KOPT-K1 (cell line): Measurements from ENCODE around the gene CXCR5.
"Not testable (repeated sequence)": the region's sequence is repeated elsewhere in the genome, so short reads cannot be mapped to it uniquely, and the experiment has no call there.

Experiments
- H3K27ac ChIP-seq: fragments of 200-600 bp; sonication (generic); 2 replicates; pipeline ENCODE4 v1.5.1; 2016; ENCODE audit warnings: antibody characterized with exemption, mild to moderate bottlenecking, low read depth, low read length; ENCODE audit not compliant: poor library complexity, severe bottlenecking
- H3K36me3 ChIP-seq: fragments of 200-600 bp; sonication (generic); 2 replicates; pipeline ENCODE4 v1.5.1; 2017; ENCODE audit warnings: antibody characterized with exemption, mild to moderate bottlenecking, low read length, moderate library complexity; ENCODE audit not compliant: insufficient read depth
- H3K9me3 ChIP-seq: fragments of 200-600 bp; sonication (generic); 2 replicates; pipeline ENCODE4 v1.5.1; 2017; ENCODE audit warnings: antibody characterized with exemption, low read length, mild to moderate bottlenecking; ENCODE audit not compliant: insufficient read depth, poor library complexity, severe bottlenecking

The CXCR5 gene, protein sequence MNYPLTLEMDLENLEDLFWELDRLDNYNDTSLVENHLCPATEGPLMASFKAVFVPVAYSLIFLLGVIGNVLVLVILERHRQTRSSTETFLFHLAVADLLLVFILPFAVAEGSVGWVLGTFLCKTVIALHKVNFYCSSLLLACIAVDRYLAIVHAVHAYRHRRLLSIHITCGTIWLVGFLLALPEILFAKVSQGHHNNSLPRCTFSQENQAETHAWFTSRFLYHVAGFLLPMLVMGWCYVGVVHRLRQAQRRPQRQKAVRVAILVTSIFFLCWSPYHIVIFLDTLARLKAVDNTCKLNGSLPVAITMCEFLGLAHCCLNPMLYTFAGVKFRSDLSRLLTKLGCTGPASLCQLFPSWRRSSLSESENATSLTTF

DNA sequence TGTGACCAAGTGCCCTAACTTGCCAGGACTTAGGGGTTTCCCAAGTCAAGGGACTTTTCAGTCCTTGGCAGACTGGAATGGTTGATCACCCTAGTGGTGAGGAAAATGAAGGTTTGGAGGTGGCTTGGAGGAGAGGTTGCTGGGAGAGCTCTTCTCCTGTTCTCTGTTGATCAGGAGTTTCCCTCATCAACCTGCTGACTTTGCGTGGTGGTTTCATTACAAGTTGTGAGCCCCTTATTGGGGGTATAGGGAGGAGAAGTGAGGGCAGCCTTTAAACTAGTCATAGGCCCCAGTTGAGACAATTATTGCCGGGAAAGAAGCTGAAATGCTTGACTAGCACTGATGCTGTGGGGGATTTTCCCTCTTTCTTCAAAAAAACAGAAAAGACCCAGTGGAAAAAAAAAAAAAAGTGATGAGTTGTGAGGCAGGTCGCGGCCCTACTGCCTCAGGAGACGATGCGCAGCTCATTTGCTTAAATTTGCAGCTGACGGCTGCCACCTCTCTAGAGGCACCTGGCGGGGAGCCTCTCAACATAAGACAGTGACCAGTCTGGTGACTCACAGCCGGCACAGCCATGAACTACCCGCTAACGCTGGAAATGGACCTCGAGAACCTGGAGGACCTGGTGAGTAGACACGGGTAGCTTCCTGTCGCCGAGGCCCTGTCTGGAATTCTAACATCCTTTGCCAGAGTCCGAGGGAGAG is at the start of gene CXCR5:
Gene CXCR5, plus strand, starts transcription at position 525 of the 704 bp plus-strand sequence. Its CDS starts 50 bp downstream, at position 575.
- Histone ChIP-seq H3K36me3 (no peaks in the 10 kb centered on the region), H3K9me3 (no peaks in the 10 kb centered on the region), H3K27ac (no peak within 1 kb of the TSS)

DNA sequence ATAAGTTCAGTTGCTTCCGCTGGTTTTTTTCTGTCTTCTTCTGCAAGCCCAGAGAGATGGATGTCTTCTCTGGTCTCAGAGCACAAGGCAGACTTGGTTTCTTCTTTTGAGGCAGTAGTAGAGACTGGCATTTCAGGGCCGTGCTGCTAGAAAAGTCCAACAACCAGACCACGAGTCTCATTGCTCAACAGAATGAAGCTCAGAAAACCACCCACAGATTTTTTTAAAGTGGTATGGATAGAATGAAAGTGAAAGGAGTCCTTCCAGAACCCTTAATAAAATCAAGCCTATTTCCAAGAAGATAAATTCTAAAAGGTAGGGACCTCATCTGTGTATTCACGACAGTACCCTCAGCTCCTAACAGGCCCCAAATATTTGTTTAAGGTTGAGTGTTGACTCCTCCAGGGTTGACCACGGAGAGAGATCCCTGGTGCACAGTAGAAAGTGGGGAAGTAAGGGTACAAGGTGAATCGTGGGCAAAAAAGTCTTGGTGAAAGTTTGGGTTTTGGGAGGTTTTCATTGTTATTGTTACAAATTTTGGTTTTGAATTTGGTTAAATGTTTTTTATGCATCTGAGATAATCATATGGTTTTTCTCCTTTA is 49.2 kb upstream of the CXCR5 start:
- Histone ChIP-seq H3K27ac (peak overlapping the region; percentile 77), H3K36me3 (no peaks in the 10 kb centered on the region)

DNA sequence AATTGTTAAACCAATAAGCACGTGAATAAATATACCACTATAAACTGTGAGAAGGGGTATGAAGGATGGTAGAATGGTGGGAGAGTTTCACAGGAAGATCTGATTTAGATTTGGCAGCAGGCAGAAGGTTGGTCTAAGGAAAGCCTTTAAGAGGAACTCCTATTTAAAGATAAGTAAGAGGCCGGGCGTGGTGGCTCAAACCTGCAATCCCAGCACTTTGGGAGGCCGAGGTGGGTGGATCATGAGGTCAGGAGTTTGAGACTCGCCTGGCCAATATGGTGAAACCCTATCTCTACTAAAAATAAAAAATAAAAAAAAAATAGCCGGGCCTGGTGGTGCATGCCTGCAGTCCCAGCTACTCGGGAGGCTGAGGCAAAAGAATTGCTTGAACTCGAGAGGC is 45.8 kb upstream of the CXCR5 start:
- H3K27ac ChIP-seq, result no peak overlapping the region
- no peaks in the 10 kb centered on the region for H3K36me3 ChIP-seq
- no peaks in the 10 kb centered on the region for H3K9me3 ChIP-seq

More for the DNA sequence above, 49.2 kb upstream of the CXCR5 start:
- H3K9me3 ChIP-seq, result no peaks in the 10 kb centered on the region

DNA sequence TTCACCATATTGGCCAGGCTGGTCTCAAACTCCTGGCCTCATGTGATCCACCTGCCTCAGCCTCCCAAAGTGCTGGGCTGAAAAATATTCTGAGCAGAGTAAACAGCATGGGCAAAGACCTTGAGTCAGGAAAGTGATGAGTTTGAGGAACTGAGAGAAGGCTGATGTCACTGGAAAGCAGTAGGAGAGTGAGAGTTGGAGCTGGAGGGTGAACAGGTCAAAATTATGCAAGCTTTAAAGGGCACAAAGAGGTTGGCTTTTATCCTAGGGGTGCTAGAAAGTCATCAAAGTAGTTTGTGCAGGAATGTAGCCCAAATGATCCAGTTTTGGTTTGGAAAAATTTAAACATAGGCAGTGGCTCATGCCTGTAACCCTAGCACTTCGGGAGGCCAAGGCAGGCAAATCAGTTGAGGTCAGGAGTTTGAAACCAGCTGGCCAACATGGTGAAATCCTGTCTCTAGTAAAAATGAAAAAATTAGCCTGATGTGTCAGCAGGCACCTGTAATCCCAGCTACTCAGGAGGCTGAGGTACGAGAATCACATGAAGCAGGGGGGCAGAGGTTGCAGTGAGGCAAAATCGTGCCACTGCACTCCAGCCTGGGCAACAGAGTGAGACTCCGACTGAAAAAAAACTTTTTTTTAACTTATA is 44.7 kb upstream of the CXCR5 start:
- Histone ChIP-seq H3K27ac (no peak overlapping the region), H3K36me3 (no peaks in the 10 kb centered on the region), H3K9me3 (no peaks in the 10 kb centered on the region)

DNA sequence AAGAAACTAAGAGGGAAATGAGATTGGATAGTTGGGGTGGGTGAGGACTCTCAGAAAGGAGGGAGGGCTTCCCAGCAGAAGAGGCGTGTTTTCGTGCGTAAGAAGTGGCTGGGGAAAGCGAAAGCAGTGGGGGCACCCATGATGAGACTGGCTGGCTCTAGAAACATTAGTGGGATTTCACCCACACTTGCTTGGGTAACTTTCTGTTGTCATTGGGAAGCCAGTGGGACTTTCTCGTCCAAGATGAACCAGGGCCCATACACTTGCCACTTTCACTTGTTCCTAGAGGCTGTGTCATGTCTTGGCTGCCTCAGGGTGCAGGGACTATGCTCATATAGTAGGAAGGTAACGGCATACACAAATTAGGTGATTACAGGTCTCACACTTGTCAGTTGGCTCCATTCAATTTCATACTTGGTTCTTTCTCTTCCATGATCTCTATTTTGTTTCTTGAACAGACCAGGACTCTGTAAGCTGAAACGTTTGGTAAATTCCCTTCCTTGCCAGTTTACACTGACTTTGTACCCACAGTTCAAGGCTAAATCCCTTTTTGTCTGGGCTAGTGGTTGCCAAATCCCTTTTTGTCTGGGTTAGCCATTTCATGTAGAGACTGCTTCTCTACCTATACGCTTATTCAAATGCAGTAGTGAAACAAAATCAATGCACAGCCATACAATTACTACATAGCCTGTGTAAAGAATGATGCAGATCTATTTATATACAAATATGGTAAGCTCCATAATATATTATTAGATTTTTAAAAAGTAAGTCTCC is 42.0 kb upstream of the CXCR5 start:
- Histone ChIP-seq H3K36me3 (no peaks in the 10 kb centered on the region), H3K9me3 (no peaks in the 10 kb centered on the region), H3K27ac (peak overlapping the region; percentile 75)

DNA sequence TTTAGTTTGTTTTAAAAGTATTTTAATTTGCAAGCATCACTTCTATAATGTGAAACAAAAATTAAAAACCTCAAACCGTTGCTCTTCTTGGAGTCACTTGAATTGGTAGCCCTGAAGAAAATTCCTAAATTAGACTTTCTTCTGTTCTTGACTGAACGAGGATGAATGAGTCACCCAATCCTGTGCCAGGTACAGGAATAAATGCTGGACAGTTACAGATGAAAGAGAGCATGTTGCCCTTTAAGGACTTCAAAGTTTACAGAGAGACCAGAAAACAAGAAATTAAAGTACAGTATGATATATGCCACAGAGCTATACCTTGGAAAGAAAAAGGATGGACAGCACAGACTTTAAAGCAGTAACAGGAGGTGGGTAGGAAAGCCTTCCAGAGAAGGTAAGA is 41.3 kb upstream of the CXCR5 start:
- Histone ChIP-seq H3K9me3 (no peaks in the 10 kb centered on the region), H3K36me3 (no peaks in the 10 kb centered on the region), H3K27ac (no peak overlapping the region)

DNA sequence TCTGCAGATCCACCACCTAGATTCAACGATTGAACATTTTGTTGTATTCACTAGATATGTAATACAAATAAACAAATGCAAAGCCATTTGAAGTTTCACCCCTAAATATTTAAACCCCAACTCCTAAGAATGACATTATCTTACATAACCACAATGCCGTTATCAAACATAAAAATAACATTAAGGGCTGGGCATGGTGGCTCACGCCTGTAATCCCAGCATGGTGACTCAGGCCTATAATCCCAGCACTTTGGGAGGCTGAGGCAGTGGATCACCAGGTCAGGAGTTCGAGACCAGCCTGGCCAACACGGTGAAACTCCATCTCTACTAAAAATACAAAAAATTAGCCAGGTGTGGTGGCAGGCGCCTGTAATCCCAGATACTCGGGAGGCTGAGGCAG is 40.8 kb upstream of the CXCR5 start:
- H3K36me3 ChIP-seq, H3K27ac ChIP-seq, H3K9me3 ChIP-seq: not testable (repeated sequence)

DNA sequence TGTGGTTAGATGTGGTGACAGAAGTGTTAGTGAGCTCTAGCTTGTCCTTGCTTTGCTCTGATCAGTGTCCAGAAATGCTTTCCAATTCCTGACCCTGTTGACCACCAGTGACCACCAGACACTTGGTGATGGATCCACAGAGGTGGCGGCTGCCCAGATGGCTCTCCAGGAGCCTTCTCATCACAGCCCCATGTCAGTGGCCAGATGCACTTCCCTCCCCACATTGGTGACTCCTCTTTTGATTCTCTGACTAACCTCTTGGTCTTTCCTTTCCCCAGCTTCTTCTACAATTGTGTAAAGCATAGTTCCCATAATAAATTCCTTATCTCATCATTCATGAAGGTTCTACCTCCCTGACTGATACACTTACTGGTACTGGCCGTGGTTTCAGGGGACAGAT is 40.1 kb upstream of the CXCR5 start:
- Histone ChIP-seq H3K36me3 (no peaks in the 10 kb centered on the region), H3K27ac (no peak overlapping the region), H3K9me3 (no peaks in the 10 kb centered on the region)

DNA sequence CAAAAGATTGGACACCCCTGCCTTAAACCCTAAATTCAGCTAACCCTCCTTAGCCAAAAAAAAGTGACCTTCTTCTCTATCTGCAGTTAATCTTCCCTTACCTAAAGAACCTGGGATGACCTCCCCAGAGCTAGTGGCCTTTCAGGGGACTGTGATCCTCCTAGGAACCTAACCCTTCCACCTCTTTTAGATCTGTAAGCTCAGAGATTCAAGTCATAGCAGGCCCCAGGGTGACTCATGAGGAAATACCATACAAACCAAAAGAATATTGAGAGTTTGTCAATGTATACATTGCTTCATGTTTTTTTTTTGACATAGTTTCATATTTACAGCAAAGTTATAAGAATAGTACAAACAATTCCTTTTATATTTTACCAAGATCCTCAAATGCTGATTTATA is 38.3 kb upstream of the CXCR5 start:
- Histone ChIP-seq H3K36me3 (no peaks in the 10 kb centered on the region), H3K27ac (no peak overlapping the region), H3K9me3 (no peaks in the 10 kb centered on the region)

DNA sequence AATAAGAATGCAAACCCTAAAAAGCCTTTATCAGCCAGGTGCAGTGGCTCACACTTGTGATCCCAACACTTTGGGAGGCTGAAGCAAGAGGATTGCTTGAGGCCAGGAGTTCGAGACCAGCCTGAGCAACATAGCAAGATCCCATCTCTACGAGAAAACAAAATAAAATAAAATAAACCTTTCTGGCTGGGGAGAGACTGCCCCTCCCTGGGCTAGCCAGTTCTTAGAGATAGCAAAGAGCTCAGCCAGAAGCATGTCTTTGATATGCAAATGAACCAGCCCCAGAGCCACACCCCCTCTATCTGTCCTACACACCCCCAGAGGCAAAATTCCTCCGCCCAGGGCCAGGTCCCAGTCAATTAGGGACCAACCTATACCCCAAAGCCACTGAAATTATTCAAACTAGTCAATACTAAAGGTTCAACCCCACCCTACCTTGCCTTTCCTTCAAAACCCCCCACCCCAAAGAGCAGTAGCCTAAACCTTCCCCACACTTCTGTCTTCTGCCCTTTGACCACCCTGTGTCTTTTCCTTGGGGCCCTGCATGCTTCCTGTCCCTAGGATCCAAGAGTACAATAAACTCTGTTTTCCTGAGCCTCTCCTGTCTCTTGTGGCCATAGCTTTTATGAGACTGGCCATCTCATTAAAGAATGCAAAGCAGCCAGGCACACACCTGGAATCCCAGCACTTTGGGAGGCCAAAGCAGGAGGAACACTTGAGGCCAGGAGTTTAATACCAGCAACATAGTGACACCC is 37.3 kb upstream of the CXCR5 start:
- H3K27ac ChIP-seq, result no peak overlapping the region

DNA sequence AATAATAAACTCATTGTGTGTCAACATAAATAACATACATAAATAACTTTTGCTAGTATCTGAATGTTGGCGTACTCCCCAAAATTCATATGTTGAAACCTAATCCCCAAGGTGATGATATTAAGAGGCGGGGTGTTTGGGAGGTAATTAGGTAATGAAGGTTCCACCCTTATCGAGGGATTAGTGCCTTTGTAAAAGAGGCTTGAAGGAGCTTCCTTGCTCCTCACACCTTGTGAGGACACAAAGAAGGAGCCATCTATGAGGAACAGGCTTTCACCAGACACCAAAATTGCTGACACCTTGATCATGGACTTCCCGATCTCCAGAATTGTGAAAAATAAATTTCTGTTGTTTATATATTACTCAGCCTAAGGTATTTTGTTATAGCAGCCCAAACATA is 33.9 kb upstream of the CXCR5 start:
- H3K9me3 ChIP-seq, result no peaks in the 10 kb centered on the region
- no peaks in the 10 kb centered on the region for H3K36me3 ChIP-seq
- no peak overlapping the region for H3K27ac ChIP-seq

More for the DNA sequence above, 37.3 kb upstream of the CXCR5 start:
- H3K36me3 ChIP-seq, result no peaks in the 10 kb centered on the region
- no peaks in the 10 kb centered on the region for H3K9me3 ChIP-seq

DNA sequence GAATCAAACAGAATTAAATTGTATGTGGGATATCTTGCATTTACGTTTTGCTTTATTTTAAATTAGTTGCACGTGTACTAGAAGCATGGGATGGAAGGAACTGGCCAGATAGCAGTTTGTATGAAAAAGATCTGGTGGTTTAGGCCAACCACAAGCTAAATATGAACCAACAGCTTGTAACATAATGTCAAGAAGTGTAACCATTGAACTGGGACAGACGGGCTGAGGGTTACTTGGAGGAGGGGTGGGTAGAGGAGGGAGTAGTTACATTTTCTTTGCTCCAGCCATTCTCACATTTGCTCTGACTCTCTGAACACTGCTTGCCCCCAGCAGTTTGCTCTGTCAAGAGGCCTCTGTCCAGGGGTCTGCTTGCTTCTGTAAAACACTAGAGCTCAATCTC is 31.7 kb upstream of the CXCR5 start:
- H3K36me3 ChIP-seq, result no peaks in the 10 kb centered on the region
- H3K27ac ChIP-seq, result no peak overlapping the region
- no peaks in the 10 kb centered on the region for H3K9me3 ChIP-seq

DNA sequence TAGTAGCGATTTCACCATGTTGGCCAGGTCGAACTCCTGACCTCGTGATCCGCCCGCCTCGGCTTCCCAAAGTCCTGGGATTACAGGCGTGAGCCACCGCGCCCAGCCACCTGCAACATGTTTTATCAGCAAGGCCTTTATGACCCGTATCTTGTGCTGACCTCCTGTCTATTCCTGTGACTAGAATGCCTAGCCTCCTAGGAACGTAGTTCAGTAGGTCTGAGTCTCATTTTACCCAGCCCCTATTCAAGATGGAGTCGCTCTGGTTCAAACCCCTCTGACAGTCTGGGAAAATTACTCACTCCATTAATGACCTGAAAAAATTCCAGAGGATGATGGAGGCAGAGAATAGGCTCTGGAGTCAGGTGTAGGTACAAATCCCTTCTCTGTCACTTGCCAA is 30.0 kb upstream of the CXCR5 start:
- H3K36me3 ChIP-seq, result no peaks in the 10 kb centered on the region
- H3K9me3 ChIP-seq, result no peaks in the 10 kb centered on the region
- H3K27ac ChIP-seq, result no peak overlapping the region

DNA sequence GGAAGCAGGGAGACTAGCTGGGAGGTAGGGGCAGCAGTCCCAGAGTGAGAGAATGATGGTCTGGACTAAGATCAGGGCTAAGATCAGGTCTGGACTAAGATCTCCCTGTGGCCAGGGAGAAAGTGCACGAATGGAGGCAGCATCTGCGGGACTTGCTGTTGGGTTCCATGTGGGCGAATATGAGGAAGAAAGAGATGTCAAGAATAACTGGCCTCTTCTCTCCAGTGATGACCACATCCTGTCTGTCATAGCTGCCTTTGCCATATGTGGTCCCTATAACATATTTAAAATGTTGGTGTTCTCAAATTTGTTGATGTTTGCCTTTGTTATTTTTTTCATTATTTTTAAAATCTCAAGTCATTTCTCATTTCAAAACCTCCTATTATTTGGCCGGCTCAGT is 27.4 kb upstream of the CXCR5 start:
- Histone ChIP-seq H3K27ac (no peak overlapping the region), H3K9me3 (no peaks in the 10 kb centered on the region), H3K36me3 (no peaks in the 10 kb centered on the region)
